Chondrocyte (in vitro differentiated cells): ENCODE measurements around the gene NKD1. TPM values are rescaled to one million over a fixed set of nuclear protein-coding genes. Genes with fewer than 3 reads are reported as not detected.

Source experiments
- DNase-seq: peaks from one replicate; pipeline ENCODE4 v3.0.0; 2021; ENCODE audit warnings: mixed read lengths, low spot score
- H3K27ac Mint-ChIP-seq: one replicate; pipeline ENCODE4 v1.8.0; 2021; ENCODE audit warnings: mild to moderate bottlenecking, moderate library complexity, mixed read lengths; ENCODE audit not compliant: unreplicated experiment
- H3K27me3 Mint-ChIP-seq: 2 replicates; pipeline ENCODE4 v1.8.0; 2021; ENCODE audit warnings: low read depth, mixed read lengths
- H3K36me3 Mint-ChIP-seq: 2 replicates; pipeline ENCODE4 v1.8.0; 2021; ENCODE audit warnings: low read depth, mixed read lengths
- H3K4me1 Mint-ChIP-seq: 2 replicates; pipeline ENCODE4 v1.8.0; 2021; ENCODE audit warnings: low read depth, mild to moderate bottlenecking, mixed read lengths
- H3K4me3 Mint-ChIP-seq: one replicate; pipeline ENCODE4 v1.8.0; 2021; ENCODE audit warnings: mild to moderate bottlenecking, moderate library complexity, mixed read lengths; ENCODE audit not compliant: unreplicated experiment
- H3K9me3 Mint-ChIP-seq: 2 replicates; pipeline ENCODE4 v1.8.0; 2021; ENCODE audit warnings: low read depth, mixed read lengths
- total RNA-seq: library from RNA; stranded (reverse); gene quantifications from 3 replicates; pipeline ENCODE4 v1.2.1, GENCODE V29; 2021
- TF ChIP-seq, protein P1 (sequence below): fragments of 200-600 bp; sonication (generic); IDR thresholded peaks from 2 replicates; pipeline ENCODE4 v1.5.0; 2021; ENCODE audit warnings: antibody characterized with exemption, mild to moderate bottlenecking, moderate library complexity

The NKD1 gene
- total RNA-seq, 1 donor from 2014 or later = 8.0 TPM

DNA sequence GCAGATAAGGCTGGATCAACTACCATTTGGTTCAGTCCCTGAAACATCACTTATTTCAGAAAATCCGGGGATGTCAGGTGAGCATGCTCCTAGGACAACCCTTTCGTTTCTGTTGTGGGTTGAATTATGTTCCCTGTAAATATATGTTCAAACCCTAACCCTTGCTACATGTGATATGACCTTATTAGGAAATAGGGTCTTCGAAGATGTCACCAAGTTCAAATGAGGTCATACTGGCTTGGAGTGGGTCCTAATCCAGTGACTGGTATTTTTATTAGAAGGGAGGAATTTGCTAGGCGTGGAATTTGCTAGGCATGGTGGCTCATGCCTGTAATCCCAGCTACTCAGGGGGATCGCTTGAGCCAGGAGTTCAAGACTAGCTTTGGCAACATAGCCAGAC lies 111.6 kb downstream of the NKD1 start:
- TF ChIP-seq, protein P1, sequence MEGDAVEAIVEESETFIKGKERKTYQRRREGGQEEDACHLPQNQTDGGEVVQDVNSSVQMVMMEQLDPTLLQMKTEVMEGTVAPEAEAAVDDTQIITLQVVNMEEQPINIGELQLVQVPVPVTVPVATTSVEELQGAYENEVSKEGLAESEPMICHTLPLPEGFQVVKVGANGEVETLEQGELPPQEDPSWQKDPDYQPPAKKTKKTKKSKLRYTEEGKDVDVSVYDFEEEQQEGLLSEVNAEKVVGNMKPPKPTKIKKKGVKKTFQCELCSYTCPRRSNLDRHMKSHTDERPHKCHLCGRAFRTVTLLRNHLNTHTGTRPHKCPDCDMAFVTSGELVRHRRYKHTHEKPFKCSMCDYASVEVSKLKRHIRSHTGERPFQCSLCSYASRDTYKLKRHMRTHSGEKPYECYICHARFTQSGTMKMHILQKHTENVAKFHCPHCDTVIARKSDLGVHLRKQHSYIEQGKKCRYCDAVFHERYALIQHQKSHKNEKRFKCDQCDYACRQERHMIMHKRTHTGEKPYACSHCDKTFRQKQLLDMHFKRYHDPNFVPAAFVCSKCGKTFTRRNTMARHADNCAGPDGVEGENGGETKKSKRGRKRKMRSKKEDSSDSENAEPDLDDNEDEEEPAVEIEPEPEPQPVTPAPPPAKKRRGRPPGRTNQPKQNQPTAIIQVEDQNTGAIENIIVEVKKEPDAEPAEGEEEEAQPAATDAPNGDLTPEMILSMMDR = no peak
- Mint-ChIP-seq H3K27ac (no peak overlapping the region), H3K9me3 (peaks cover 5% of the 10 kb centered on the region), H3K27me3 (peaks cover 3% of the 10 kb centered on the region), H3K4me1 (no peaks in the 10 kb centered on the region), H3K36me3 (peaks cover 1% of the 10 kb centered on the region), H3K4me3 (no peak overlapping the region)
- DNase-seq = no peak

DNA sequence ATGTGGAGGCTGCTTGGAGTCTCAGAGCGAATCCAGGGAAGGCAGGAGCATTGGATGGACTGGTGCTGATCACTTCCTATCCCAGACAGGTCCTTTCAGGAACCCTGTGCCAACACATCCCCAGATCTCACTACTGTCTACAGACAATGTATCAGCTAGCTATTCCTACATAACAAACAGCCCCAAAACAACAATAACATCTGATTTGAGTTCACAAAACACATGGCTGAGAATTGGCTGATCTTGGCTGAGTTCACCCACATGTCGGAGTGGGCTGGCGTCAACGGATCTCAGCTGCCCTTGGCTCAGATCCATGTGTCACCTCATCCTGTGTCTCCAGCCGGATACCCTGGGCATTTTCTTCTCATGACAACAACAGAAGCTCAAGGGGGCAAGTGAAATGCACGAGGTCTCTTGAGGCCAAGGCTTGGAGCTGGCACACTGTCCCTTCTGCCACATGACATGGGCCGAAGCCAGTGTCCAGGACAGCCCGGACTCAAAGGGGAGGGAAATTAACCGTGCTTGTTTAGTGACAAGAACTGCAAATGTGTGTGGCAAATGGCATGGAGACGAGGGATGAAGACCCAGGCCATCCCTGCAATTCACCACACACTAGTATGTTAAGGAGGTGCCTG lies 114.2 kb downstream of the NKD1 start:
- Mint-ChIP-seq H3K4me3 (no peak overlapping the region), H3K36me3 (peaks cover 1% of the 10 kb centered on the region), H3K27ac (no peak overlapping the region), H3K27me3 (no peaks in the 10 kb centered on the region), H3K4me1 (peaks cover 4% of the 10 kb centered on the region), H3K9me3 (peaks cover 5% of the 10 kb centered on the region)
- TF ChIP-seq, protein P1 = no peak
- DNase-seq = no peak

DNA sequence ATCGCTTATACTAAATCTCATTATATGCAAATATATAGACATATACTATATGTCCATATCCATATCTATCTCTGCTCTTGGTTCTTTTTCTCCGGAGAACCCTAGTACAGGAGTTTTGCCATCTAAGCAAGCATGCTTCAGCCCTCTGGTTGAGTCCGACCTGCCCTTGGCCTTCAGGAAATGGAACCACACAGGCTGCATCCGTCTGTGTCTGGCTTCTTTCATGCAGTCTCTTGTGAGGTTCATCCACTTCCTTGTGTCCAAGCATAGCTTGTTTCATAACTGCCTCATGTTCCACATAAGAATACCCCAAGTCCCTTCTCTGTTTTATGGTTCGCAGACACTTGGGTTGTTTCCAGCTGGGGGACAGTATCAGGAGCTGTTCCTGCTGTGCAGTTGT lies 116.1 kb downstream of the NKD1 start:
- Mint-ChIP-seq H3K36me3 (peaks cover 1% of the 10 kb centered on the region), H3K9me3 (peaks cover 5% of the 10 kb centered on the region), H3K27me3 (no peaks in the 10 kb centered on the region), H3K4me3 (no peak overlapping the region), H3K27ac (no peak overlapping the region), H3K4me1 (peaks cover 9% of the 10 kb centered on the region)
- no peak for DNase-seq
- TF ChIP-seq, protein P1 = no peak

DNA sequence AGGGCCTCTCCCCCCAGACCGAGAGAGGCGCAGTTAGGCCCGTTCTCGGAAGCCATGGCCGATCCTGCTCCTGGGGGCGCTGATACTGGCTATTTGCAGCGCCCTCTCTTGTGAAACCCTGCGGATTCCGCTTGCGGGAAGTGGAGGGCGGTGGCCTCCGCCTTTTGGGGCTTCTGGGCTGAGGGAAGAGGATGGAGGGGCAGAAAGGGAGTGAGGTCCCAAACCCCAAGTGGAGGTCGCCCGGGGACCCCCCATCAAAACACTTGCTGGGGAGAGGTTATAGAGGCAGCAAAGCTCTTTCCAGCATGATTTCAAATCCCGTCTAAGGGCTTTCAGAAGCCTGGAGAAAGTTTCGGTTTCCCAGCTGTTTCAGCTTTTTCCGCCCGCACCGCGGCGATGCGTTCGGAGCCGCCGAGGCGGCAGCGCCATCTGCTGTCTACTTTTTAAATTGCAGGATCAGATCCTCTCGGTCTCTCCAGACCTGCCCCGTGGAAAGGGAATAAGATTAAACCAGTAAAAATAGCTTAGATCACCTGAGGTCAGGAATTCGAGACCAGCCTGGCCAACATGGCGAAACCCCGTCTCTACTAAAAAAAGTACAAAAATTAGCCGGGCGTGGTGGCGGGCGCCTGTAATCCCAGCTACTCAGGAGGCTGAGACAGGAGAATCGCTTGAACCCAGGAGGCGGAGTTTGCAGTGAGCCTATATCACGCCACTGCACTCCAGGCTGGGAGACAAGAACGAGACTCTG lies 117.1 kb downstream of the NKD1 start:
- Mint-ChIP-seq H3K9me3 (peaks cover 5% of the 10 kb centered on the region), H3K4me3 (peak overlapping the region; percentile 61), H3K27me3 (no peaks in the 10 kb centered on the region), H3K27ac (no peak overlapping the region), H3K4me1 (peaks cover 9% of the 10 kb centered on the region), H3K36me3 (peaks cover 1% of the 10 kb centered on the region)
- peak; percentile 14 for DNase-seq
- TF ChIP-seq, protein P1 = peak; percentile 94

DNA sequence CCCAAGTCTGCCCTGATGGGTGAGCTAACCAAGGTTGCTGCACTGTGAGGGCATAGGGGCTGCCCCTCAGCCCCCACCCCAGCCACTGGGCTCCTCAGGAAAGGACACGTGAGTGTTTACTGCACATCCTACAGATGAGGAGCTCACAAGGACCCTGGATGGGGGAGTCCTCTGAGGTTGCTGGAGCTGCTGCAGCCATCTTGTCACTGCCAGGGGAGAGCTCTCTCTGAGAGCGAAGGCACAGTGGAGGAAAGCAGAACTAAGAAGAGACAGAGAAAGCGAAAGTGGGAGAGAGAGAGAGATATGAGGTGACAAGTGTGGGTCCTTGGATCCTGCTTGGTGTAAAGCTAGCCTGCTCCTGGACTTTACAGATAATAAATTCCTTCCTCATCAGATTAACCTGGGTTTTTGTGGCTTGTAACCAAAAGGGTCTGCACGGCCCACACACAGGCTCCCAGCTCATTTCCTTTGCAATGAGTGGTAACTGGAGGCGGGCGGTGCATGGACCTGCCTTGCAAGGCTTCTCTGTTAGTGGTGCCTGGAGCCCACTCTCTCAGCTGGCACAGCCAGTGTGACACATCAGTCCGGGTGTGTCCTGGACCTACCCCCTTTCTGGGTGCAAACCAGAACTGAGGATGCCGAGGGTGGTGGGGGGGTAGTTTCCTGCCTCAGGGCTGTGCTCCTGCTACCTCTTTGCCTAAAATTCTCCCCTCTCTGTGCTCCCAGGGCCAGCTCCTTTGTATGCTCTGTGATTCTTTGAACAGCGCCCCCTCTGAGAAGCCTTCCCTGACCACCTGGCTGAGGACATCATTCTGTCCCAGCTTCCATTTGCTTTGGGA lies 118.7 kb downstream of the NKD1 start:
- Mint-ChIP-seq H3K27ac (no peak overlapping the region), H3K4me1 (peaks cover 9% of the 10 kb centered on the region), H3K27me3 (no peaks in the 10 kb centered on the region), H3K9me3 (peaks cover 11% of the 10 kb centered on the region), H3K4me3 (no peak overlapping the region), H3K36me3 (peaks cover 3% of the 10 kb centered on the region)
- no peak for DNase-seq
- TF ChIP-seq, protein P1 = no peak
